B cell (primary cell): Measurements from ENCODE around the gene WDR27. TPM values are rescaled to one million over a fixed set of nuclear protein-coding genes. Genes with fewer than 3 reads are reported as not detected.

Source experiments
- ATAC-seq: fragments of 200-7000 bp; cut with Tn5 transposase; one replicate; pipeline ENCODE4 v1.10.0; 2021; ENCODE audit warnings: low read depth, mild to moderate bottlenecking, moderate number of reproducible peaks, moderate library complexity
- CTCF ChIA-PET: fragments of 350-600 bp; sonication (Branson Sonifier 250); formaldehyde crosslinking; loops from one replicate; lab custom pipeline; 2021; ENCODE audit warnings: antibody characterized with exemption, inconsistent platforms; lab: Charles Lee
- POLR2A ChIA-PET: fragments of 350-600 bp; sonication (Branson Sonifier 250); formaldehyde crosslinking; loops from one replicate; lab custom pipeline; 2021; ENCODE audit warnings: antibody characterized with exemption; lab: Charles Lee
- DNase-seq: peaks from one replicate; pipeline ENCODE4 v3.0.0; 2013
- H2AFZ ChIP-seq: 2 replicates; pipeline ENCODE4 v1.6.1; 2012; ENCODE audit warnings: mild to moderate bottlenecking, low read depth, low read length; ENCODE audit not compliant: insufficient read depth, poor library complexity, severe bottlenecking
- H3K27ac ChIP-seq, 2 donors: 1 replicate in 1 of 2; 2 replicates in 1 of 2; pipeline ENCODE4 v1.5.1; 2012 to 2013; ENCODE audit warnings: low read length in 2 of 2, mild to moderate bottlenecking in 2 of 2, moderate library complexity in 1 of 2
- H3K27me3 ChIP-seq, 4 experiments: fragments of 200-600 bp in 1 of 4; sonication (generic) in 1 of 4; replicated peaks in 1 of 4; 1 replicate in 2 of 4; 2 replicates in 2 of 4; pipeline versions ENCODE4 v1.6.1 to v1.7.0; 2013 to 2016; ENCODE audit warnings: low read length in 3 of 4, mild to moderate bottlenecking in 2 of 4, mixed read lengths in 1 of 4, moderate library complexity in 1 of 4; ENCODE audit not compliant: insufficient read depth in 4 of 4, control insufficient read depth in 3 of 4; ENCODE audit errors: control extremely low read depth in 1 of 4
- H3K36me3 ChIP-seq, 2 experiments: replicated peaks in 1 of 2; 1 replicate in 1 of 2; 2 replicates in 1 of 2; pipeline versions ENCODE4 v1.6.1 to v1.7.1; 2013; ENCODE audit warnings: low read length in 1 of 2; ENCODE audit not compliant: insufficient read depth in 2 of 2, control insufficient read depth in 1 of 2; ENCODE audit errors: control extremely low read depth in 1 of 2, extremely low read depth in 1 of 2
- H3K4me1 ChIP-seq, 2 donors: fragments of 200-600 bp in 1 of 2; sonication (generic) in 1 of 2; 1 replicate in 1 of 2; 2 replicates in 1 of 2; pipeline versions ENCODE4 v1.5.1 to v1.6.1; 2013 to 2017; ENCODE audit warnings: low read length in 2 of 2; ENCODE audit not compliant: control insufficient read depth in 2 of 2, insufficient read depth in 2 of 2
- H3K4me2 ChIP-seq: replicated peaks from 2 replicates; pipeline ENCODE3; 2012; ENCODE audit warnings: mild to moderate bottlenecking, low read depth, low read length; ENCODE audit not compliant: poor library complexity, severe bottlenecking
- H3K4me3 ChIP-seq, 5 experiments: fragments of 200-600 bp in 1 of 5; sonication (generic) in 1 of 5; 1 replicate in 3 of 5; 2 replicates in 2 of 5; pipeline versions ENCODE4 v1.5.1 to v1.7.0; 2011 to 2016; ENCODE audit warnings: low read length in 4 of 5, mild to moderate bottlenecking in 4 of 5, low read depth in 2 of 5, control low read depth in 1 of 5, moderate library complexity in 1 of 5; ENCODE audit not compliant: insufficient read depth in 1 of 5; ENCODE audit errors: control extremely low read depth in 1 of 5, extremely low read depth in 1 of 5
- H3K79me2 ChIP-seq: fragments of 200-600 bp; sonication (generic); one replicate; pipeline ENCODE4 v1.6.0; 2016; ENCODE audit warnings: low read length; ENCODE audit not compliant: control insufficient read depth, insufficient read depth
- H3K9ac ChIP-seq: fragments of 200-600 bp; sonication (generic); 2 replicates; pipeline ENCODE4 v1.6.1; 2017; ENCODE audit warnings: mild to moderate bottlenecking, low read length, moderate library complexity
- H3K9me3 ChIP-seq, 3 donors: one replicate each; pipeline versions ENCODE4 v1.6.1 to v1.7.1; 2013; ENCODE audit warnings: low read length in 2 of 3; ENCODE audit not compliant: control insufficient read depth in 2 of 3, insufficient read depth in 1 of 3; ENCODE audit errors: control extremely low read depth in 1 of 3
- H4K20me1 ChIP-seq: 2 replicates; pipeline ENCODE4 v1.6.0; 2012; ENCODE audit warnings: mild to moderate bottlenecking, low read length; ENCODE audit not compliant: insufficient read depth, control insufficient read depth, poor library complexity, severe bottlenecking
- H3K27ac Mint-ChIP-seq: one replicate; pipeline ENCODE4 v1.8.0; 2021; ENCODE audit warnings: mixed read lengths
- H3K27me3 Mint-ChIP-seq: one replicate; pipeline ENCODE4 v1.8.0; 2021; ENCODE audit warnings: mixed read lengths
- H3K4me1 Mint-ChIP-seq: one replicate; pipeline ENCODE4 v1.8.0; 2021; ENCODE audit warnings: mixed read lengths
- H3K4me3 Mint-ChIP-seq: one replicate; pipeline ENCODE4 v1.8.0; 2021; ENCODE audit warnings: mixed read lengths
- H3K9me3 Mint-ChIP-seq: one replicate; pipeline ENCODE4 v1.8.0; 2022; ENCODE audit warnings: mixed read lengths; ENCODE audit not compliant: insufficient read depth
- EZH2 ChIP-seq: IDR thresholded peaks from 2 replicates; pipeline ENCODE4 v1.6.1; 2012; ENCODE audit warnings: borderline replicate concordance, low read depth, mild to moderate bottlenecking, moderate library complexity, low read length; ENCODE audit not compliant: insufficient read depth, poor library complexity, severe bottlenecking
- WGBS: methylation state at CpG from one replicate; pipeline ENCODE4 v1.1.5; 2013; ENCODE audit warnings: missing lambda C conversion rate; ENCODE audit not compliant: insufficient coverage; 5-methylcytosine and 5-hydroxymethylcytosine counted together
- intact Hi-C: fragments of 100-400 bp; cut with micrococcal nuclease; formaldehyde crosslinking; loops from one replicate; pipeline ENCODE4 v1.10.0; 2022
- polyA plus RNA-seq: library from polyadenylated mRNA; depleted of rRNA; stranded (reverse); fragments of >200 nt; gene quantifications from 2 replicates; pipeline ENCODE4 v1.2.3, GENCODE V29; 2012
- total RNA-seq, 2 donors: library from RNA; stranded (reverse); fragments of 120-200 nt in 1 of 2; gene quantifications; 1 replicate in 1 of 2; 2 replicates in 1 of 2; pipeline versions ENCODE4 v1.2.3 to v1.2.4, GENCODE V29; 2013 to 2022
- TF ChIP-seq, protein P1 (sequence below): fragments of 200-600 bp; IDR thresholded peaks from one replicate; pipeline ENCODE4 v1.8.0; 2022; ENCODE audit warnings: antibody characterized with exemption, mild to moderate bottlenecking

WDR27 gene
- total and polyA plus RNA-seq, 2 donors (not counting 1 experiment from before 2014, with no cell fraction given) = 64.3 to 86.3 TPM

DNA sequence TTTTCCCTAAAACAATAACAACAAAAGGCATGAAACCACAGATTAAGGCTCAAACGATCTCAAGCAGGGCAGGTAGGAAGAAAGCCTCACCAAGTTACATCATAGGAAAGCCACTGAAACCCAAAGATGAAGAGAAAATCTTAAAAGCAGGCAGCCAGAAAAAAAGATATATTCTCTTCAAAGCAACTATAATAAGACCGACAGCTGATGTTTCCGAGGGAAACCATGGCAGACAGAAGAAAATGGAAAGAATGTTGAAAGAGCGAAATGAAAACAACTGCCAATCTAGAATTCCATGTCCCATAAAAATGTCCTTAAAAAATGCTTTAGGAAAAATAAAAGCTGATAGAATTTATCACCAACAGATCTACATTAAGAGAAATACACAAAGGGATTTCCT lies 286.6 kb downstream of the WDR27 start:
- Mint-ChIP-seq H3K27ac (no peak overlapping the region), H3K4me3 (no peak overlapping the region), H3K4me1 (no peaks in the 10 kb centered on the region), H3K27me3 (no peaks in the 10 kb centered on the region), H3K9me3 (peaks cover 6% of the 10 kb centered on the region)
- Histone ChIP-seq H2AFZ (no peak overlapping the region), H3K4me1 (no peaks in the 10 kb centered on the region), H3K4me3 (no peak overlapping the region), H3K9me3 (peaks cover 0 to 18% (median 13%) of the 10 kb centered on the region in 3 donors), H3K36me3 (no peaks in the 10 kb centered on the region), H3K79me2 (no peaks in the 10 kb centered on the region), H3K27me3 (no peaks in the 10 kb centered on the region), H4K20me1 (no peaks in the 10 kb centered on the region), H3K9ac (no peak overlapping the region), H3K27ac (no peak overlapping the region), H3K4me2 (no peak overlapping the region)
- ChIA-PET POLR2A (no interaction called here), CTCF (no interaction called here)
- intact Hi-C loops = no loop called here
- no peak for DNase-seq
- TF ChIP-seq, protein P1, sequence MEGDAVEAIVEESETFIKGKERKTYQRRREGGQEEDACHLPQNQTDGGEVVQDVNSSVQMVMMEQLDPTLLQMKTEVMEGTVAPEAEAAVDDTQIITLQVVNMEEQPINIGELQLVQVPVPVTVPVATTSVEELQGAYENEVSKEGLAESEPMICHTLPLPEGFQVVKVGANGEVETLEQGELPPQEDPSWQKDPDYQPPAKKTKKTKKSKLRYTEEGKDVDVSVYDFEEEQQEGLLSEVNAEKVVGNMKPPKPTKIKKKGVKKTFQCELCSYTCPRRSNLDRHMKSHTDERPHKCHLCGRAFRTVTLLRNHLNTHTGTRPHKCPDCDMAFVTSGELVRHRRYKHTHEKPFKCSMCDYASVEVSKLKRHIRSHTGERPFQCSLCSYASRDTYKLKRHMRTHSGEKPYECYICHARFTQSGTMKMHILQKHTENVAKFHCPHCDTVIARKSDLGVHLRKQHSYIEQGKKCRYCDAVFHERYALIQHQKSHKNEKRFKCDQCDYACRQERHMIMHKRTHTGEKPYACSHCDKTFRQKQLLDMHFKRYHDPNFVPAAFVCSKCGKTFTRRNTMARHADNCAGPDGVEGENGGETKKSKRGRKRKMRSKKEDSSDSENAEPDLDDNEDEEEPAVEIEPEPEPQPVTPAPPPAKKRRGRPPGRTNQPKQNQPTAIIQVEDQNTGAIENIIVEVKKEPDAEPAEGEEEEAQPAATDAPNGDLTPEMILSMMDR = no peak
- no peak for TF ChIP-seq EZH2
- no peak for ATAC-seq
- 40% methylated on average over 1 of the region's 4 CpGs for WGBS

DNA sequence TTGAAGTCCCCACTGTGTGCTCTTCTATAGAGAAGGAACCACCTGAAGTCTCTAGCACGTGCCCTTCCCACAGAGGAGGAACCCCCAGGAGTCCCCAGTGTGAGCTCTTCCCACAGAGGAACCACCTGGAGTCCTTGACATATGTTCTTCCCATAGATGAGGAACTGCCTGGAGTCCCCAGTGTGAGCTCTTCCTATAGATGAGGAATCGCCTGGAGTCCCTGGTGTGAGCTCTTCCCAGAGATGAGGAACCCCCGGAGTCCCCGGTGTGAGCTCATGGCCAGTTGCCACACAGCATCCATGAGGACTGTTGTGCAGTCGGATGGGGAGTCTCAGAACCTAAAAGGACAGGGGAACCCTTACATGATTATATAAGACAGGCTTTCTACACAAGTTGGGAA lies 290.1 kb downstream of the WDR27 start:
- ChIA-PET POLR2A (no interaction called here), CTCF (no interaction called here)
- Histone ChIP-seq H3K9ac (no peak overlapping the region), H3K27ac (no peak overlapping the region), H3K4me2 (no peak overlapping the region), H3K9me3 (peaks cover 0 to 26% (median 13%) of the 10 kb centered on the region in 3 donors), H3K4me3 (no peak overlapping the region), H3K27me3 (peaks cover 0 to 3% (median 1%) of the 10 kb centered on the region in 4 experiments), H3K4me1 (no peaks in the 10 kb centered on the region), H2AFZ (no peak overlapping the region), H3K79me2 (no peaks in the 10 kb centered on the region), H3K36me3 (no peaks in the 10 kb centered on the region), H4K20me1 (no peaks in the 10 kb centered on the region)
- TF ChIP-seq, protein P1 = no peak
- no peak for TF ChIP-seq EZH2
- ATAC-seq (no peak), DNase-seq (no peak)
- Mint-ChIP-seq H3K9me3 (peaks cover 6% of the 10 kb centered on the region), H3K27me3 (peaks cover 3% of the 10 kb centered on the region), H3K4me3 (no peak overlapping the region), H3K4me1 (peaks cover 3% of the 10 kb centered on the region), H3K27ac (no peak overlapping the region)
- WGBS = 71% methylated on average over 4 of the region's 5 CpGs
- intact Hi-C loops = no loop called here
